T-helper 22 cell (primary cell): ENCODE measurements around the gene MAP3K5.
"Not testable (repeated sequence)": the region's sequence is repeated elsewhere in the genome, so short reads cannot be mapped to it uniquely, and the experiment has no call there.

Experiments
- DNase-seq: peaks from one replicate; pipeline ENCODE4 v3.0.0-alpha.2; 2020; ENCODE audit warnings: low read depth

Gene MAP3K5

DNA sequence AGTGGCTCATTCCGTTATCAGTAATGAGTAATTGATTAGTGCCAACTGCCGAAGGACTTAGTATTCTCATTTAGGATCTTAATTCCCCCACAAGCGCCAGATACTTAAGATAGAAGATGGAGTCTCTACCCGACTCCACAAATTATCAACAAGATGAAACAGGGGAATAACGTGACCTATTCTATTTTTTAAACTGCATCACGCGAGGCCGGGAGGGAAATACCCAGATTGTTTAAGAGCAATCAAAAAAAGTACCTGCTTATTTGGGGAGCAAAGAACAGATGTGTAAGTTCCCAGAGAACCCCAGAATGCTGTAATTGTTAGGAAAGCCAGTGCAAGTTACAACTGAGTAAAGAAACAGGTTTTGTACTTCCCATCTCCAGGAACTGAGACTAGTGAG lies 1.1 kb upstream of the MAP3K5 start:
- no peak for DNase-seq

DNA sequence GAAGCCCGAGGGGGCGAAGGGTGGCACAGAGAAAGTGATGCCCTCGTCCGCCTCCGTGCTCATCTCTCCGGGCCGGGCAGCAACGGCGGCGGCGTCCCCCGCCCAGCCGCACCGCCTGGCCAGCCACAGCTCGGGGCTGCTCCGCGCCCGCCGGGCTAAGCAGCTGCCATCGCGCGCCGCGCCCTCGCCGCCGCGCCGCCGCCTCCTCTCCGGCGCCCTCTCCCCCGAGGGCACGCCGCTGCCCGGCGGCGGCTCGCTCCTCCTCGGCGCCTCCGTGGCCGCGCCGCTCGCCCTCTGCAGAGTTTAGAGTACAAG lies 225 bp downstream of the MAP3K5 start:
- DNase-seq: no peak

DNA sequence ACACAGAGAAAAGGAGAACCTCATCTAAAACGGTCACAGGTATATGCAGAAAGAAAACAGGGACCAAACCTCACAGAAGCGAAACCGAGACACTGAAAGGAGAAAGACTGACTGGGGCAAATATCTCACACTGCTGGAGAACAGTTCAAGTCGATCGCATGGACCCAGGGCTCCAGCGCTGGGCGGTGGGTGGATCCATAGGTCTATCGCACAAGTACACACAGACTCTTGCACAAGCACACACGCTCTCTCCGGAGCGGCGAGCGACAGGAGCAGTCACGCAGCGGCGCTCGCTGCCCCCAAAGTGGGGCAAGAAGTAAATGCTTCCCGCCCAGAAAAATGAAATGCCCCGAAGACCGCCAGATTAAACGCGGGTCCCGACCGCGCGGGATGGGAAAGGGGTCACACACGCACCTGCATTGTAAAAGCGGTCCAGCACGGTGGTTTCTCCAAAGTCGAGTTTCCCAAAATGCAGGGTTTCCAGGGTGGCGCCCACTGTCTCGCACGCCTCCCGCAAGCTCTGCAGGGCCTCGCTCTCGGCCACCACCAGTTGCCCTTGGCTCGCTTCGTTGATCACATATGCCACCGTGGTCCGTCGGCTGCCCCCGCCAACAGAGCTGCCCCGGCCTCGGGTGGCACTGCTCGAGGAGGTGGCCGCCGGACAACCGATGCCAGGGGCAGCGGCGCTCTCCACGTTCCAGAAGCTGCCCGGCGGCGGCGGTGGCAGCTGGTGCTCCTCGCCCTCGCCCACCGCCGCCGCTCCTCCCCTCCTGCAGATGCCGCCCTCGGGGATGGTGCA lies 782 bp downstream of the MAP3K5 start:
- peak; percentile 9 for DNase-seq

DNA sequence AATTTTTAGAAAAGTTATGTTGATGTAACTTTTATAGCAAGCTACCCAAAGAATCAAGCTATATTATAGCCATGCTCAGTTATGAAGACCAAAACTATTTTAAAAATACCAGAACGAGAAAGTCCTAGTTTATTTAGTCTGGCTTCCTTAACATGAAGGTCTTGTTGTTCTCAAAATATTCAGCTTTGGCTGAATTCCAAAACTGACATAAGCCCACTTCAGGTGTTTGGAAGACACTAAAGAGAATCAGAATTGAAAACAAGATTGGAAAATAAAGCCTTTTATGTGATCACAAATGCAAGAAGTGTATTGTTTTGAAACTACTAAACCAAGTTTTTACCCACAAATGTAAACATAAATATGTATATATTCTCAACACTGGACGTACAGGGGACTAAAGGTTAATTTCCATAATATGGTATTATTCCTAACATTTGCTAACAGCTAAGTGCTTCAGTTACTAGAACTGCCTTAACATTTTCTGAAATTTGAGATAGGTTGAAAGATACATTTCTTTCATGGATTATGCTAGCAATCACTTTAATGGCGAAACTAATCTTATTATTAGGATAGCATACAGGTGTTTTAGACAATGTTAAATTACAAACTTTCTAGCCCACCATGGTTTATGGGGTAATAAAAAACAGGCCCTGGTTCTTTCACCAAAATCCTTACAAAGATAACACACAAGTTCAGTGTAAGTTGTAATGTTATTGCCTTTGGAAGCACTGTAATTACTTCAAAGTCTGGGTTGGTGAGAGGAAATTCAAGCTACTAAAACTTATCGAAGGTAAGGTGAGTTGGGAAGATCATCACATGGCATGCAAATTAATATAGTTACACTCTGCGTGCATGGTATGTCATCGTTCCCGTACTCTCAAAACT lies 1.6 kb downstream of the MAP3K5 start:
- DNase-seq: no peak

DNA sequence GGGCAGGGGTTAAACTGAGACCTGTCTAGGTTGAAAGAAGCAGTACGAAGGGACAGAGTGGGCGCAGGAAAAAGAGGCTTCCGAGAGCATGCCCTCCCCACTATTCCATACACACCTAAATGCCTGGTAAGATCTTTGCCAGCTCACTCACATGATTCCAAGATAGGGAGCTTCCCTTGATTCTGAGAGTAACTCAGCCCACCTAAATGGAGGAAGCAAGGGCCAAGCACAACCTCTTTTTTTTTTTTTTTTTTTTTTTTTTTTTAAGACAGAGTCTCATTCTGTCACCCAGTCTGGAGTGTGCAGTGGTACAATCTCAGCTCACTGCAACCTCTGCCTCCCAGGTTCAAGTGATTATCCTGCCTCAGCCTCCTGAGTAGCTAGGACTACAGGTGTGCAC lies 2.8 kb downstream of the MAP3K5 start:
- not testable (repeated sequence) for DNase-seq

DNA sequence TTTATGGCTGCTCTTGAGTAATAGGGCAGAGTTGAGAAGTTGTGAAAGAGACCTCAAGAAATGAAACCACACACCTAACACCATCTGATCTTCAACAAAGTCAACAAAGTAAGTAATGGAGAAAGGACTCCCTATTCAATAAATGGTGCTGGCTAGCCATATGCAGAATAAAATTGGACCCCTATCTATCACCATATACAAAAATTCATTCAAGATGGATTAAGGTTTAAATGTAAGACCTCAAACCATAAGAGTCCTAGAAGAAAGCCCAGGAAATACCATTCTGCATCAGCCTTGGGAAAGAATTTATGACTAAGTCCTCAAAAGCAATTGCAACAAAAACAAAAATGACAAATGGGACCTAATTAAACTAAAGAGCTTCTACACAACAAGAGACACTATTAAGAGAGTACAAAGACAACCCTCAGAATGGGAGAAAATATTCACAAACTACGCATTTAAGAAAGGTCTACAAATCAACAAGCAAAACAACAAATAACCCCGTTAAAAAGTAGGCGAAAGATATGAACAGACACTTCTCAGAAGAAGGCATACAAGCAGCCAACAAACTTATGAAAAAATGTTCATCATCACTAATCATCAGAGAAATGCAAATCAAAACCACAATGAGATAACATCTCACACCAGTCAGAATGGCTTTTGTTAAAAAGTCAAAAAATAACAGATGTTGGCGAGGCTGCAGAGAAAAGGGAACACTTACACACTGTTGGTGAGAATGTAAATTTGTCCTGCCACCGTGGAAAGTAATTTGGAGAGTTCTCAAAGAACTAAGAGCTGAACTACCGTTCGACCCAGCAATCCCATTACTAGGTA lies 4.0 kb downstream of the MAP3K5 start:
- no peak for DNase-seq

DNA sequence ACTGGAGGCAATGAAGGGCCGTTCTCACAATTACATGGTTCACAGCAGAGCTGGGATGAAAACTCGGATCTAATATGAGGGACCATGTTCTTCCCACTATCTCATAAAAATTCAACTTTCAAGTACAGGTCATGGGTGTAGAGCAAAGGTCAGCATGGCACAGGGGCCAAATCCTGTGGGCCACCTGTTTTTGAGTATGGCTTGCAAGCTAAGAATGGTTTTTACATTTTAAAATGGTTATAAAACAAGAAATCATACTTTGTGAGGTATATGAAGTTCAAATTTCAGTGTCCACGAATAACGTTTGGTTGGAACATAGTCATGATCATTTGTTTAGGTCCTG lies 4.6 kb downstream of the MAP3K5 start:
- DNase-seq: no peak

DNA sequence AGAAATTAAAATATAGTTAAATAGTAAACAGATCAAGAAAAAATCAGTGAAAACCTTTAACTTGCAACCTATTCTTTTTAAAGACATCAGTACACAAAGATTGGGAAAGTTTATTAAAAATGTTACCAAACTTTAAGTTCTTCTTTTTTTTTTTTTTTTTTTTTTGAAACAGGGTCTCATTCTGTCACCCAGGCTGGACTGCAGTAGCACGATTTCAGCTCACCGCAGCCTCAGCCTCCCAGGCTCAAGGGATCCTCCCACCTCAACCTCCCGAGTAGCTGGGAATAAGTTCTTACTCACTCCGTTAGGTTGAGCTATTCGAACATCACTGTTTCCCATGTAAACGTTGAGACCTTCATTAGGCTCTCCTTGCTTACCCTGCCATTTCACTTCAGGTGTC lies 5.6 kb downstream of the MAP3K5 start:
- DNase-seq: no peak

DNA sequence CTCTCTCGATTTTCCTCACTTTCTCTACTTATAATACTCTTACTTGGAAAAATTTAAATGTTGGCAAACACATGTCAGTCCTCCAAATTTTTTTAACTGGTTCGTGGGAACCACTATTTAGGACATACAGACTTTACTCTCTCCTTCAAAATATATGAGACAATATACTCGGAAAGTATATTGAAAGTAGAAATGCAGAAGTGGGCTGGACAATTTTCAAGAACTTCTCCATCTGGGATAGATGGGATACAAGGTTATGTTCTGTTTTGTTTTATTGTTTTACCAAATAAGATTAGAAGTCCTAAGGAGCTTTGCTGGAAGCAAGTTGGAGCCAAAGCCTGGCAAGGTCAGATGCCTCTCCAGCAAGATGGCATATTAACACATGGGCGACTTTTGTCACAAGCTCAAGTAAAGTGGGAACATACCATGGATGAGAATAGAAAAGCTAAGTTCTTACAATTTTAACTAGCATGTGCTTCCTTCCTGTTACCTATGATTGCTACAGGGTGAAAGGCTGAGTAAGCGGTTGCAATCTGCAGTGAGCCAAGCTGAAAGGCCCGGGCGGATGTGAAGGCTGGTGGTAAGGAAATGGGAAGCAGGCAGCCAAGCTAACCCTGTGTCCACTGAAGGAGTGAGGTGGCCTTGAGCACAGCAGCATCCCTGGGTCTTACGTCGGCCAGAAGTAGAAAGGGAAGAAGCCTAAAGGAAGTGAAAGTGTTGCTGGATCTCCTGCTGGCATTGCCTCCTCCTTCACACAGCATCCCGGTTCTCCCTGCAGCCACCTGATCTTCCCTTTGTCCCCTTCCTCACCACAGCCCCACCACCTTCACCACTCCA lies 7.1 kb downstream of the MAP3K5 start:
- no peak for DNase-seq

DNA sequence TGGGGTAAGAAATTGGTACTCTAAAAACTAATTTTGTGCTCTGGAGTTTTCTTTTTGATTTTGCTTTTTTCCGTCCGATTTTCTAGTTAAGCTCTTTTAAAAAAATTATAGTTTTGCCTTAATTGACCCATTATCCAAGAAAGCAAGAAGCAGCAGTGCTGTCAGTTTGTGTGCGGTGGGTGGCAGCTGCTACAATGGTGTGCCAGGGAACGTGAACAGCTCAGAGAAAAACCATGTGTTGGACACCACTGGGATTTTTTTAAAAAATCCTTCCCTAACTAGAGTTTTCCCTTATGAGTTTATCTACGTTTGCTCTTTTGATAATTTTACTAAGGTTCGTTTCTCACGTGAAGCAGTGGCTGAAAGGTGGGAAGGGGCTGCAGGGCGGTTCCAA lies 8.0 kb downstream of the MAP3K5 start:
- DNase-seq: no peak

DNA sequence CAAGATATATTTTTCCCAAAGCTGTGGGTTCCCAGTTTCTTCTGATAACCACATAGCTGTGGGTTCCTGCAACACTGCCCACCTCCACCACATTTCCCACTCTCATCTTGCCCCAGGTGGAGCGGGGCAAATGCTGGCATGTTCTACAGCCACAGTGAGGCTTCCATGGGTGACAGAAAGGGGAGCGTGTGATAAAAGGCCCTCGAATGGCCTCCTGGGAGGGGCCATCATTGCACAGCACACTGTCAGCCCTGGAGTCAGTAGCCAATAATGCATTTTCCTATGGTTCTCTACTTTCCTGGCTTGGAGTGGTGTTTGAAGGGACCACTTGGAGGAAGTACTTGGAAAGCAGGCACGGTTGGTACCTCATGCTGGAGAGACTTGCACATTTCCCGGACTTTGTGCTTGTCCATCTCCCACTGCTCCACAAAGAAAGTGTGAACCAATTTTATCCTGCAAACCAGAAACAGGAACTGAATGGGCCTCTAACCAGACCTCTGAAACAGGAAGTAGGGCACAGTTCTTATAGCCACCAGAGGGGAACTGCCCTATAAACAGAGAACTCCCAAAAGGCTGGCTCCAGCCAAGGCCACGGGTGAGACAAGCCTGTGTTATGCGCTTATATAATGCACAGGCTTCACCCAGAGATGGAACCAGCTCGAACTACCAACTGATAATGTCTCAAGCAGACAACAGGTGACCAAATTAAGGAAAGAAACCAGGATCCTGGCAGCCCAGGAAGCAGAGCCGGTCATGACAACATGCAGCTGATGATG lies 8.6 kb downstream of the MAP3K5 start:
- DNase-seq: no peak

DNA sequence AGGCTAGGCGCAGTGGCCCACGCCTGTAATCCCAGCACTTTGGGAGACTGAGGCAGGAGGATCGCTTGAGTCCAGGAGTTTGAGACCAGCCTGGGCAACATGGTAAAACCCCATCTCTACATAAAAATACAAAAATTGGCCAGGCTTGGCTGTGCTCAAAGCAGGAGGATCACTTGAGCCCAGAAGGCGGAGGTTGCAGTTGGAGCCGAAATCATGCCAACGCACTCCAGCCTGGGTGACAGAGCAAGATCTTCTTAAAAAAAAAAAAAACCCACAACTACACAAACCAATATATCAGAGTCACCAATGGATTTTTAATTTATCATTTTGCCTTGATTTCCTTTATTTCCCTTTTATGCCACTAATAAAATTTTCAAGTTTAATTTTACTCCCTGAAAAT lies 9.3 kb downstream of the MAP3K5 start:
- no peak for DNase-seq

DNA sequence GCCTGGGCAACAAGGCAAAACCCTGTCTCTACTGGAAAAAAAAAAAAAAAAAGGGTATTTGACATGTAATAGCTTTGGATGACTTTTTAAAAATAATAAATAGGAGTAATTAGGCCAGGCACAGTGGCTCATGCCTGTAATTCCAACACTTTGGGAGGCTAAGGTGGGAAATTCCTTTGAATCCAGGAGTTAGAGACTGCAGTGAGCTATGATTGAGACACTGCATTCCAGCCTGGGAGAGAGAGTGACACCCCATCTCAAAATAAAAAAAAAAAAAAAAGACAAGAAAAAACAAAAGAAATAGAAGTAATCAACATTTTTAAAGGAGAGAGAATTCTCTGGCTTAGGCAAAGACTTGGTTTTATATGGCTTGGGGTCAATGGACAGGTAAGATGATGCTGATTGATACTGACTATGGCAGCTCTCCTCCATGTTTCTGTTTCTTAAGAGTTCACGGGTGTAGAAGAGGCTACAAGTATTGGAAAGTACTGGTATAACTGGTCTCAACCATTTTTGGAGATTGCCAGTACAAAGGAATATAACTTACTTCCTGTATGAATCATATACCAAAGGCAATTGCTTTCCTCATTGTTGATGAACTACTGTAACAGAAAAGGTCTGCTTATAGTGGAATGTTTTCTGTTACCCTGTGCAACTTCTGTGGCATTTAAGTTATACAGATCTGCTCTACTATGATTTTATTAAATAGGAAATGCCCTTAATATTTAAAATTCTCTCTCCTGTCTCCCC lies 10.1 kb downstream of the MAP3K5 start:
- no peak for DNase-seq

DNA sequence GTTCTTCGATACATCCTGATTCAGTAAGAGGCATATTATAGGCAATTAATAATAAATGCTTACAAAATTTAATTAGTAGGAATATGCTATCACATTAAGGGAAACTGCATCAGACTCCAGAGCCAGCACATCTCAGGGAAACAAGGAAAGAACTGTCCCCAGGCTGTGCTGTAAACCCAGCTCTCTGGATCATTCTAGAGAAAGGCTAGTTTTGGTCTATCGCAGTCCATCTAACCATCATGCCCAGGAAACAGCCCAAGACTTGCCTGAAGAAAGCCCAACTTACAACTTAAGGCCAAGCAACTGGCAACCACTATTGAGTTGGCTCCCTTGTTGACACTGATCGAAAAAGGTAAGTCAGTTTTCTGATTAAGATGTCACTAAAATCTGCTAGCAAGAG lies 11.3 kb downstream of the MAP3K5 start:
- DNase-seq: no peak

DNA sequence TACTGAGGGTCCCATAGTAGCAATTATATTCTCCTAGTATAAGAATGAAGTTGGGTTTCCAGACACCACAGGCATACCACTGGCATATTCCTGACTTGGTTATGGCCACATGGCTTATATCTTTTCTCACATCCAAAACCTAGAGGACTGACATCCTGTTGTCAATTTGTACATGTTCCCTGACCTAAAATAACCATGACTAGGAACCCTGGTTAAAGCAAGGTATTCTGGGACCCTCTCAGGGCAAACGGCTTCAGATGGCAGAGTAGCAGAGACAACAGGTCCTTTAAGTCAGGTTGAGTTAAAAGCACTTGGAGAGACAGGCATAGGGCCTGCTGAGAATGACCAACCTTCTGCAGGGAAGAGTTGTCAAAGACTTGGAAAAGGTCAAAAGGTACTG lies 12.6 kb downstream of the MAP3K5 start:
- DNase-seq: no peak

DNA sequence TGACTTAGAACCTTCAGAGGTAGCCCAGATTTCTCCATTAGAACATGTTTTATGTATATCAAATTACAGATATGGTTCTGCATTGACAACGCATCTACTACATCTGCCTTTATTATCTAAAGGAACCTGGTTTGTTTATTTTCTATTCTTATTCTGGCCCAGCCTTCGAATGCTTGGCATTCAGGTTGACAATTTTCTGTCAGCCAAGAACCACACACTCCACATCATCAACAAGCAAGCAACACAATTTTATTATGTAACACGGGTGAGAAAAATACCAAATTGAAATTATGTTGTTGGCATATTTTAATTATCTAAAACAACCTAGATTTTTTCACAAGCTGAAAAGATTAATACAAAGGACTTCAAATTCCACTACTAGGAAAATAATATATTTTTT lies 14.6 kb downstream of the MAP3K5 start:
- no peak for DNase-seq

DNA sequence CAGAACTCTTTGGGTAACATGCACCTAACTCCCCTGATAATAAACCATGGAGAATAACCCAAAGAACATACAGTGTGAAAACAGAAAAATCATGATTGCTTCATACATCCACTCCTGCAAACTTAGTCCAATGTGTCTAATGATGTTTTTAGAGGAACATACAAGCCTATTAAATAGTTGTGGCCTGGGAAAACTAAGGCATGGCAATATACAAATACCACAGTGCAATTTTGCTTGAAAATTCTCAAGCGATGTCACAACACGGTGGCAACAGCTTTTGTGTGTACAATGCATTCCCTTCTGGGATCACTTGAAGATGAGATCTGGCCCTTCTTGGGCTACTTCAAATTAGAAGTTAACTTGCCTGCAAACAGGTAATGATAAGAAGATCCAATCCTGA lies 16.7 kb downstream of the MAP3K5 start:
- DNase-seq: no peak

DNA sequence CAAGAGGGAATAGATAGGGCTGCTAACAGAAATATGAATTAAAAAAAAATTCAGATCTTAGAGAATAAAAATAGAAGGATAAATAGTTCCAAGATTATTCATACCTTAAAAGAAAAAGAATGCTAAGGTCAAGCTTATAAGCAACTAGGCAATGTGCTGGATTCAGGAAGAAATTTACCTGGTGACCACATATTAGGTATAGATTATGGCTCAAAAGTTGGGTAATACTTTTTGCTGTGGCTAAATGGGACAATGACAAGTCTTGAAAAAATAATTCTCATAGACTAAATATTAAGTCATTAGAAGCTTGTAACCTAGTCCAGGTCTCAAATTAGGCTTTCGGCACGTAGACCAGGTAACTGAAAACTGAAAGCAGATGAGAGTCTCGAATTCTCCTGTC lies 17.2 kb downstream of the MAP3K5 start:
- no peak for DNase-seq

DNA sequence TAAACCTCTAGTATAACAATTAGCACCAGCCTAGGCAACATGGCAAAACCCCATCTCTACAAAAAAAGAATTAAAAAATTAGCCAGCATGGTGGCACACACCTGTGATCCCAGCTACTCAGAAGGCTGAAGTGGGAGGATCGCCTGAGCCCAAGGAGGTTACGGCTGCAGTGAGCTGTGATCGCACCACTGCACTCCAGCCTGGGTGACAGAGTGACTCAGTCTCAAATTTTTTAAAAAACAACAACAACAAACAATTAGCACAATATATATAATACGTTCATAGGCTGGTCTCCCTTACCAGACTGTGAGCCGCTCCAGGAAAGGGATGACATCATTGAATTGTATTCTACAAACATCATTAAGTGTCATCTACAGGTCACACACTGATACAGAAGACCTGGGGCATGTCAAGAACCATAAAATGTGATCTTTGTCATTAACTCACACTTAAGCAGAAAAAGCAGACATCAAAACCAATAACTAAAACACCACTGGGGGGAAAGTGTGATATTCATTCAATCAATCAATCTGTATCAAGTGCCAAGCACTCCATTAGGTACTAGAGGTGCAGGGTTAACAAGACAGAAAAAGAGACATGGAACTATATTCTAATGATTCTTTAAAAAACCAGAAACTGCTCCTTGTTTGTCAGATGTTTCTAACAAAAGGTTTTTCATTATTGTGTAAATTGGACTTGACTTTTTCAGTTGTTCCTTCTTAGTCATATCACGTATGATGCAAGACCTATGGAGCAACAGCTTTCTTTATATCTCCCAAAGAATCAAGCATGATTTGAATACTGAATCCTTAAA lies 17.8 kb downstream of the MAP3K5 start:
- DNase-seq: no peak

DNA sequence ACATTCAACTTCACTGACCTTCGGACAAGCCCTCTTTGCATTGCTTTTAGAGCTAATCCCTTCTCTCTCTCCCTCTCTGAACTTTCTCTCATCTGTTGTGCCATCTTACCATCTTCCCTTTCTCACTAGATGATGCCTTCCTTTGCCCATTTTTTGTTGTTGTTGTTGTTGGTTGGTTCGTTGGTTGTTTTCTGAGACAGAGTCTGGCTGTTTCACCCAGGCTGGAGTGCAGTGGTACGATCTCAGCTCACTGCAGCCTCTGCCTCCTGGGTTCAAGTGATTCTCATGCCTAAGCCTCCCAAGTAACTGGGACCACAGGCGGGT lies 18.8 kb downstream of the MAP3K5 start:
- DNase-seq: no peak
